ENCODE data around the gene JOSD2. TPM values are rescaled to one million over a fixed set of nuclear protein-coding genes. Genes with fewer than 3 reads are reported as not detected.

Gene JOSD2
- total and polyA plus RNA-seq, 2 of the 4 experiments (the other 2 are of a cell fraction): 12.2 to 54.1 TPM

- Histone ChIP-seq H2AFZ (replicated peaks; ENCODE audit: low read length, poor library complexity) (no peak overlapping the region), H3K4me3 (ENCODE audit: insufficient read depth, low read depth, low read length) (no peak overlapping the region), H2BK15ac (ENCODE audit: low read depth, low read length) (no peak overlapping the region), H3K9ac (ENCODE audit: low read depth, low read length) (no peak overlapping the region), H4K5ac (ENCODE audit: low read depth, low read length) (no peak overlapping the region), H3K23ac (ENCODE audit: low read depth, low read length) (no peak overlapping the region), H2BK5ac (ENCODE audit: low read depth, low read length, poor library complexity, severe bottlenecking) (no peak overlapping the region), H3K27ac (ENCODE audit: insufficient read depth, low read length) (no peak overlapping the region), H3K18ac (ENCODE audit: low read depth, low read length) (no peak overlapping the region), H3K9me1 (ENCODE audit: insufficient read depth, low read length) (no peaks in the 10 kb centered on the region), H3K56ac (ENCODE audit: extremely low read depth, insufficient read depth, low read length) (no peak overlapping the region), H2AK9ac (replicated peaks; ENCODE audit: low read depth, low read length, poor library complexity) (peak overlapping the region; percentile 42), H3K4ac (ENCODE audit: low read depth, low read length) (no peak overlapping the region), H3K4me2 (ENCODE audit: low read depth, low read length) (no peak overlapping the region), H3K36me3 (ENCODE audit: control insufficient read depth, insufficient read depth, low read length) (no peaks in the 10 kb centered on the region), H3K79me1 (ENCODE audit: low read depth in 1 of 2, low read length in 2 of 2) (no peaks in the 10 kb centered on the region), H4K8ac (ENCODE audit: low read depth in 2 of 2, low read length in 2 of 2) (no peak overlapping the region), H2AK5ac (ENCODE audit: low read depth, low read length) (no peak overlapping the region), H2BK120ac (ENCODE audit: low read depth, low read length) (no peak overlapping the region), H3K14ac (replicated peaks; ENCODE audit: low read depth, low read length) (no peak overlapping the region), H4K91ac (ENCODE audit: insufficient read depth, low read depth, low read length) (no peak overlapping the region), H4K20me1 (ENCODE audit: insufficient read depth, low read length) (no peaks in the 10 kb centered on the region), H3K4me1 (ENCODE audit: control insufficient read depth, insufficient read depth, low read length) (no peaks in the 10 kb centered on the region), H3K27me3 (ENCODE audit: control insufficient read depth, insufficient read depth, low read length) (no peaks in the 10 kb centered on the region), H3K9me3 (ENCODE audit: control insufficient read depth, insufficient read depth, low read length) (peaks cover 9% of the 10 kb centered on the region), H2BK20ac (ENCODE audit: low read depth, low read length) (no peak overlapping the region)
- in situ Hi-C loops (cut with MboI; ENCODE audit: low sequenced_read_pairs) (loop anchor here (10.0 kb wide), 1 partner anchor 248 kb away; no protein-coding TSS in a partner anchor), intact Hi-C loops (cut with micrococcal nuclease) (loop anchor here (1.0 kb wide), 1 partner anchor 386 kb away; no protein-coding TSS in a partner anchor), dilution Hi-C loops (cut with HindIII; ENCODE audit: low sequenced_read_pairs, unreplicated experiment) (no loop called here)
- no peak for DNase-seq
- ChIA-PET POLR2A (ENCODE audit: unreplicated experiment) (no interaction called here), CTCF (interaction anchor here (0.6 to 2.5 kb wide), 3 partner anchors 19 to 818 kb away, joined by 5 to 8 read pairs (median 6); no protein-coding TSS in a partner anchor)
- ATAC-seq (ENCODE audit: low read depth): no peak
- BruUV-seq (replicated peaks): no TSS peak
- TF ChIP-seq BHLHE40 (IDR thresholded peaks at IDR 0.05; ENCODE audit: low read depth, low read length): no peak
- 84% methylated on average over 9 of the region's 16 CpGs; no CpG with 5 or more reads in 1 of the 2 experiments for whole genome bisulfite sequencing, 2 experiments (ENCODE audit: extremely low coverage in 2 of 2, insufficient read length in 1 of 2)
Measured at GRCh38 chr19:50536662-50537305, 25.8 kb upstream of the JOSD2 start.

All from IMR-90 (cell line).